GM12892 (cell line): ENCODE data around the gene KCNK13.
"Not testable (repeated sequence)": the region's sequence is repeated elsewhere in the genome, so short reads cannot be mapped to it uniquely, and the experiment has no call there.

ENCODE experiments used
- POLR2A ChIP-seq: IDR thresholded peaks from 2 replicates; pipeline ENCODE4 v1.6.1; 2011; ENCODE audit warnings: low read depth, low read length, control low read depth
- POLR2AphosphoS5 ChIP-seq: IDR thresholded peaks from 2 replicates; pipeline ENCODE4 v1.6.1; 2011; ENCODE audit warnings: low read depth, low read length, control low read depth

DNA sequence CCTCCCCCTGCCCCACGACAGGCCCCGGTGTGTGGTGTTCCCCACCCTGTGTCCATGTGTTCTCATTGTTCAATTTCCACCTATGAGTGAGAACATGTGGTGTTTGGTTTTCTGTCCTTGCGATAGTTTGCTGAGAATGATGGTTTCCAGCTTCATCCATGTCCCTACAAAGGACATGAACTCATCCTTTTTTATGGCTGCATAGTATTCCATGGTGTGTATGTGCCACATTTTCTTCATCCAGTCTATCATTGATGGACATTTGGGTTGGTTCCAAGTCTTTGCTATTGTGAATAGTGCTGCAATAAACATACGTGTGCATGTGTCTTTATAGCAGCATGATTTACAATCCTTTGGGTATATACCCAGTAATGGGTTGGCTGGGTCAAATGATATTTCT is 35.2 kb upstream of the KCNK13 start:
- TF ChIP-seq POLR2A, POLR2AphosphoS5: not testable (repeated sequence)
